ENCODE data around the gene MGMT.

Gene MGMT

GRCh38 chr10:129652521-129653201 lies 185.6 kb downstream of the MGMT start:
- Histone ChIP-seq H3K79me2 (ENCODE audit: control insufficient read depth, insufficient read depth, low read length, unreplicated experiment) (no peaks in the 10 kb centered on the region), H2AFZ (ENCODE audit: low read length, unreplicated experiment) (no peak overlapping the region), H3K27ac (ENCODE audit: low read depth, low read length) (no peak overlapping the region), H3K36me3 (ENCODE audit: insufficient read depth, low read length) (no peaks in the 10 kb centered on the region), H3K4me1 (ENCODE audit: control insufficient read depth, insufficient read depth, low read length, unreplicated experiment) (no peaks in the 10 kb centered on the region), H3K27me3 (ENCODE audit: insufficient read depth, low read length) (no peaks in the 10 kb centered on the region), H3K4me3 (ENCODE audit: low read depth, low read length) (no peak overlapping the region)

- no peak overlapping the region for H3K4me3 ChIP-seq (ENCODE audit: low read depth, low read length)
- no peak overlapping the region for H2AFZ ChIP-seq (ENCODE audit: low read length, unreplicated experiment)
- no peaks in the 10 kb centered on the region for H3K27me3 ChIP-seq (ENCODE audit: insufficient read depth, low read length)
- H3K27ac ChIP-seq (ENCODE audit: low read depth, low read length), result no peak overlapping the region
- H3K4me1 ChIP-seq (ENCODE audit: control insufficient read depth, insufficient read depth, low read length, unreplicated experiment), result no peaks in the 10 kb centered on the region
- H3K36me3 ChIP-seq (ENCODE audit: insufficient read depth, low read length), result no peaks in the 10 kb centered on the region
- no peaks in the 10 kb centered on the region for H3K79me2 ChIP-seq (ENCODE audit: control insufficient read depth, insufficient read depth, low read length, unreplicated experiment)
These were observed 186.4 kb downstream of the MGMT start for GRCh38 chr10:129653428-129653827.

- no peak overlapping the region for H2AFZ ChIP-seq (ENCODE audit: low read length, unreplicated experiment)
- no peaks in the 10 kb centered on the region for H3K79me2 ChIP-seq (ENCODE audit: control insufficient read depth, insufficient read depth, low read length, unreplicated experiment)
- no peak overlapping the region for H3K27ac ChIP-seq (ENCODE audit: low read depth, low read length)
- H3K4me1 ChIP-seq (ENCODE audit: control insufficient read depth, insufficient read depth, low read length, unreplicated experiment), result no peaks in the 10 kb centered on the region
- H3K4me3 ChIP-seq (ENCODE audit: low read depth, low read length), result no peak overlapping the region
- H3K27me3 ChIP-seq (ENCODE audit: insufficient read depth, low read length), result no peaks in the 10 kb centered on the region
- H3K36me3 ChIP-seq (ENCODE audit: insufficient read depth, low read length), result no peaks in the 10 kb centered on the region
These were observed 186.8 kb downstream of the MGMT start for GRCh38 chr10:129653861-129654260.

GRCh38 chr10:129654461-129654860 lies 187.4 kb downstream of the MGMT start:
- H3K27me3 ChIP-seq (ENCODE audit: insufficient read depth, low read length), result no peaks in the 10 kb centered on the region
- H3K79me2 ChIP-seq (ENCODE audit: control insufficient read depth, insufficient read depth, low read length, unreplicated experiment), result no peaks in the 10 kb centered on the region
- no peaks in the 10 kb centered on the region for H3K36me3 ChIP-seq (ENCODE audit: insufficient read depth, low read length)
- no peak overlapping the region for H3K4me3 ChIP-seq (ENCODE audit: low read depth, low read length)
- no peak overlapping the region for H3K27ac ChIP-seq (ENCODE audit: low read depth, low read length)
- H2AFZ ChIP-seq (ENCODE audit: low read length, unreplicated experiment), result no peak overlapping the region
- peaks cover 2% of the 10 kb centered on the region for H3K4me1 ChIP-seq (ENCODE audit: control insufficient read depth, insufficient read depth, low read length, unreplicated experiment)

GRCh38 chr10:129655007-129655678 lies 188.1 kb downstream of the MGMT start:
- no peaks in the 10 kb centered on the region for H3K79me2 ChIP-seq (ENCODE audit: control insufficient read depth, insufficient read depth, low read length, unreplicated experiment)
- H3K4me1 ChIP-seq (ENCODE audit: control insufficient read depth, insufficient read depth, low read length, unreplicated experiment), result peaks cover 6% of the 10 kb centered on the region

GRCh38 chr10:129655679-129656031 lies 188.6 kb downstream of the MGMT start:
- H3K36me3 ChIP-seq (ENCODE audit: insufficient read depth, low read length), result no peaks in the 10 kb centered on the region
- peaks cover 6% of the 10 kb centered on the region for H3K4me1 ChIP-seq (ENCODE audit: control insufficient read depth, insufficient read depth, low read length, unreplicated experiment)

More at GRCh38 chr10:129655007-129655678, 188.1 kb downstream of the MGMT start:
- Histone ChIP-seq H2AFZ (ENCODE audit: low read length, unreplicated experiment) (no peak overlapping the region), H3K4me3 (ENCODE audit: low read depth, low read length) (no peak overlapping the region), H3K36me3 (ENCODE audit: insufficient read depth, low read length) (no peaks in the 10 kb centered on the region), H3K27ac (ENCODE audit: low read depth, low read length) (no peak overlapping the region), H3K27me3 (ENCODE audit: insufficient read depth, low read length) (no peaks in the 10 kb centered on the region)

GRCh38 chr10:129656642-129657041 lies 189.6 kb downstream of the MGMT start:
- Histone ChIP-seq H2AFZ (ENCODE audit: low read length, unreplicated experiment) (no peak overlapping the region), H3K4me1 (ENCODE audit: control insufficient read depth, insufficient read depth, low read length, unreplicated experiment) (peaks cover 6% of the 10 kb centered on the region), H3K79me2 (ENCODE audit: control insufficient read depth, insufficient read depth, low read length, unreplicated experiment) (no peaks in the 10 kb centered on the region), H3K27ac (ENCODE audit: low read depth, low read length) (no peak overlapping the region), H3K36me3 (ENCODE audit: insufficient read depth, low read length) (no peaks in the 10 kb centered on the region), H3K27me3 (ENCODE audit: insufficient read depth, low read length) (no peaks in the 10 kb centered on the region), H3K4me3 (ENCODE audit: low read depth, low read length) (no peak overlapping the region)

More at GRCh38 chr10:129655679-129656031, 188.6 kb downstream of the MGMT start:
- Histone ChIP-seq H3K4me3 (ENCODE audit: low read depth, low read length) (no peak overlapping the region), H2AFZ (ENCODE audit: low read length, unreplicated experiment) (no peak overlapping the region), H3K27ac (ENCODE audit: low read depth, low read length) (no peak overlapping the region), H3K79me2 (ENCODE audit: control insufficient read depth, insufficient read depth, low read length, unreplicated experiment) (no peaks in the 10 kb centered on the region), H3K27me3 (ENCODE audit: insufficient read depth, low read length) (no peaks in the 10 kb centered on the region)

GRCh38 chr10:129657297-129658017 lies 190.4 kb downstream of the MGMT start:
- Histone ChIP-seq H3K79me2 (ENCODE audit: control insufficient read depth, insufficient read depth, low read length, unreplicated experiment) (no peaks in the 10 kb centered on the region), H3K36me3 (ENCODE audit: insufficient read depth, low read length) (no peaks in the 10 kb centered on the region), H3K4me3 (ENCODE audit: low read depth, low read length) (no peak overlapping the region), H2AFZ (ENCODE audit: low read length, unreplicated experiment) (no peak overlapping the region), H3K4me1 (ENCODE audit: control insufficient read depth, insufficient read depth, low read length, unreplicated experiment) (peaks cover 6% of the 10 kb centered on the region), H3K27me3 (ENCODE audit: insufficient read depth, low read length) (no peaks in the 10 kb centered on the region), H3K27ac (ENCODE audit: low read depth, low read length) (no peak overlapping the region)

- H3K36me3 ChIP-seq (ENCODE audit: insufficient read depth, low read length), result no peaks in the 10 kb centered on the region
- H3K4me1 ChIP-seq (ENCODE audit: control insufficient read depth, insufficient read depth, low read length, unreplicated experiment), result peaks cover 6% of the 10 kb centered on the region
- H3K27me3 ChIP-seq (ENCODE audit: insufficient read depth, low read length), result no peaks in the 10 kb centered on the region
- H3K27ac ChIP-seq (ENCODE audit: low read depth, low read length), result no peak overlapping the region
- no peaks in the 10 kb centered on the region for H3K79me2 ChIP-seq (ENCODE audit: control insufficient read depth, insufficient read depth, low read length, unreplicated experiment)
- H2AFZ ChIP-seq (ENCODE audit: low read length, unreplicated experiment), result no peak overlapping the region
- H3K4me3 ChIP-seq (ENCODE audit: low read depth, low read length), result no peak overlapping the region
These were observed 191.5 kb downstream of the MGMT start for GRCh38 chr10:129658376-129659072.

GRCh38 chr10:129659508-129660268 lies 192.6 kb downstream of the MGMT start:
- Histone ChIP-seq H3K27me3 (ENCODE audit: insufficient read depth, low read length) (no peaks in the 10 kb centered on the region), H3K4me1 (ENCODE audit: control insufficient read depth, insufficient read depth, low read length, unreplicated experiment) (peaks cover 6% of the 10 kb centered on the region), H3K36me3 (ENCODE audit: insufficient read depth, low read length) (no peaks in the 10 kb centered on the region), H3K27ac (ENCODE audit: low read depth, low read length) (no peak overlapping the region), H3K79me2 (ENCODE audit: control insufficient read depth, insufficient read depth, low read length, unreplicated experiment) (no peaks in the 10 kb centered on the region), H2AFZ (ENCODE audit: low read length, unreplicated experiment) (peak overlapping the region; percentile 89), H3K4me3 (ENCODE audit: low read depth, low read length) (peak overlapping the region; percentile 56)

Data from ACC112 (cell line).